ENCODE results near the gene GLS2.
"Not testable (repeated sequence)": the region's sequence is repeated elsewhere in the genome, so short reads cannot be mapped to it uniquely, and the experiment has no call there.

The GLS2 gene

DNA sequence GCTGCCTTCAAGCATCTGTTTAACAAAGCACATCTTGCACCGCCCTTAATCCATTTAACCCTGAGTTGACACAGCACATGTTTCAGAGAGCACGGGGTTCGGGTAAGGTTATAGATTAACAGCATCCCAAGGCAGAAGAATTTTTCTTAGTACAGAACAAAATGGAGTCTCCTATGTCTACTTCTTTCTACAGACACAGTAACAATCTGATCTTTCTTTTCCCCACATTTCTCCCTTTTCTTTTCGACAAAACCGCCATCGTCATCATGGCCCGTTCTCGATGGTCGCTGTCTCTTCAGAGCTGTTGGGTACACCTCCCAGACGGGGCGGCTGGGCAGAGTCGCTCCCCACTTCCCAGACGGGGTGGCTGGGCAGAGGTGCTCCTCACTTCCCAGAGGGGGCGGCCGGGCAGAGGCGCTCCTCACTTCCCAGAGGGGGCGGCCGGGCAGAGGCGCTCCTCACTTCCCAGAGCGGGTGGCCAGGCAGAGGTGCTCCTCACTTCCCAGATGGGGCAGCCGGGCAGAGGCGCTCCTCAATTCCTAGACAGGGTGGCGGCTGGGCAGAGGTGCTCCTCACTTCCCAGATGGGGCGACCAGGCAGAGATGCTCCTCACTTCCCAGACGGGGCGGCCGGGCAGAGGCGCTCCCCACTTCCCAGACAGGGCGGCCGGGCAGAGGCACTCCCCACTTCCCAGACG is 5.6 kb upstream of the GLS2 start:
- not testable (repeated sequence) for DNase-seq (ENCODE audit: low read depth, low spot score)

DNA sequence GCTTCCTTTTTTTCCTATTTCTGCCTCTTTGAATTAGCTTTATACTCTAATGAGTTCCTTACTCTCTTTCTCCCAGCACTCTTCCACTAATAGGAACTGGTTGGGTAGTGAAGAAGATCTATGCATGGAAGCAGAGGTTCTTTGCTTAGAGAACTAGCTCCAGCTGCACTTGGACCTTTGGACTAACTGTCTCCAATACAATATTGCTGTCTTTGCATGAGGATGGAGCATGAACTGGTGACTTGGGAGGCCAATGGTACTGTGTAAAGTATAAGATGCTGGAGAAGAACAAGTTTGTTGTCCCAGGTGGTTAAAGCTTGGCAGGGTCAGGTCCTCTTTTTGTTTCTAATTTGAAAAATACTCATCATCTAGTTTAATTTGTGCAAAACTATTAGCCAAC is 2.4 kb upstream of the GLS2 start:
- DNase-seq (ENCODE audit: low read depth, low spot score): no peak

DNA sequence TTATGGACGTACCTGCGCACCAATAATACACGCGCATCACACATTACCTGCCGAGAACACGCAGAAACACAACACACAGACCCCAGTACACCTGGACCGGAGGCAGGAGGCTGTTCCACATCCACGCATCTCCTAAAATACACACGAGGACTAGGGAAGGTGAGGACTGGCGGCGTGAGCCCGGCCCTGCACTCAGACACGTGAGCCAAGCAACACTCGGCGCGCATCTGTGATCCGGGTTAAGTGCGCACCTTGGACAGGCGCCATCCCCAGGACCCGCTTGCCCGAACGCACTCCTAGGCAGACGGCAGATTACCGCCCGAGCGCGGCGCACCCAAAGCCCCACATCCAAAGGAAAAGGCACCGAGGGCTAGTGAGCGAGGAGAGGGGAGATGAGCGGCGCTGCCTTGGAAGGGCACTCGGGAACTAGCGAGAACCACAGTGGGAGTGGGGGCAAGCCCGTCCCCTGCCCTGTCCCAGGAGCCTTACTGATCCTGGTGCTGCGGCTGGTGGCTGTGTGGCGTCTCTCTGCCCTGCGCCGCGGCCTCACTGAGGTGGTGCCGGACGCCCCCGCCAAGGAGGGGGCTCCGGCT is 417 bp downstream of the GLS2 start:
- no peak for DNase-seq (ENCODE audit: low read depth, low spot score)

DNA sequence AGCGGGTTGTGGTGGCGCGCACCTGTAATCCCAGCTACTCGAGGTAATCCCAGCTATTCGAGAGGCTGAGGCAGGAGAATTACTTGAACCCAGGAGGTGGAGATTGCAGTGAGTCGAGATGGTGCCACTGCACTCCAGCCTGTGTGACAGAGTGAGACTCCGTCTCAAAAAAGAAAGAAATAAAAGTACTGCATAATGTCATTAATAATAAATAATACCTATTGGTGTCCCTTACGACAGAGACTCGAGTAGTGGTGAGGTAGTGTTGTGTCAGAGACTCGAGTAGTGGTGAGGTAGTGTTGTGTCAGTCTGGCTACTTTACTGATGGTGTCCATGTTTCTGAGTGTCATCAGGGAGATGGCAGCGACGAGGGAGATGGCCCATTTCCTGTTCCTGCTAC is 1.3 kb downstream of the GLS2 start:
- DNase-seq (ENCODE audit: low read depth, low spot score): no peak

DNA sequence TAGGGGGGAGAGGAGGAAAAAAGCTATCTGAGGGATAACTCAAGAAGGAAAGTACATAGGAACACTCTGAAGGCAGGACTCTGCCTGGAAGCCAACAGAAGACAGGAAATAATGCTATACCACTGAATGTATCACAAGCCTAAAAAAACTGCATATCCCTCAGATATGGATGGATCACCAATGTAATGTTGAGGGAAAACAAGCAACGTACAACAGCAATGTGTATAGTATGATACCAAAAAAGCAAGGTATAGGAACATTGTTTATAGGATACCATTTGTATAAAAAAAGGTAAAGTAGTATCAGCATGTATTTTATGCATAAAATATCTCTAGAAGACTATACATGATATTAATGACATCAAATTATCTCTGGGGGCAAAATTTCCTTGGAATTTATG is 3.4 kb downstream of the GLS2 start:
- DNase-seq (ENCODE audit: low read depth, low spot score): no peak

DNA sequence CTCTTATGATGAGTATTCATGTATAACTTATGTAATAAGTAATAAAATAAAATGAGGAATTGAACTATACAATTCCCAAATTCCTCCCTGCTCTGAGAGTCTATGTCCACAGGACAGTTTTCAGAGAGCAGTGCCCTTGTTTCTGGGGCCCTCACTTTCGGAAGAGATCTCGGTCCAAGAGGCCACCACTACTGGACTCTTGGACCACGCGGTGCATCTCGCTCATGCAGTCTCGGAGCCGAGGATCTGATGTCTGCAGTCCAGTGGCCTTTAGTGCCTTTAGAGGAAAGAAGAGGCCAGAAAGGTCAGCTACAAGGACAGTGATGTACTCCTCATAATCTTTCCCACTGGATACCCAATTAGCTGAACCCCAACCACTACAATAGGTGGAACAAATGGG is 8.3 kb downstream of the GLS2 start:
- DNase-seq (ENCODE audit: low read depth, low spot score): no peak

DNA sequence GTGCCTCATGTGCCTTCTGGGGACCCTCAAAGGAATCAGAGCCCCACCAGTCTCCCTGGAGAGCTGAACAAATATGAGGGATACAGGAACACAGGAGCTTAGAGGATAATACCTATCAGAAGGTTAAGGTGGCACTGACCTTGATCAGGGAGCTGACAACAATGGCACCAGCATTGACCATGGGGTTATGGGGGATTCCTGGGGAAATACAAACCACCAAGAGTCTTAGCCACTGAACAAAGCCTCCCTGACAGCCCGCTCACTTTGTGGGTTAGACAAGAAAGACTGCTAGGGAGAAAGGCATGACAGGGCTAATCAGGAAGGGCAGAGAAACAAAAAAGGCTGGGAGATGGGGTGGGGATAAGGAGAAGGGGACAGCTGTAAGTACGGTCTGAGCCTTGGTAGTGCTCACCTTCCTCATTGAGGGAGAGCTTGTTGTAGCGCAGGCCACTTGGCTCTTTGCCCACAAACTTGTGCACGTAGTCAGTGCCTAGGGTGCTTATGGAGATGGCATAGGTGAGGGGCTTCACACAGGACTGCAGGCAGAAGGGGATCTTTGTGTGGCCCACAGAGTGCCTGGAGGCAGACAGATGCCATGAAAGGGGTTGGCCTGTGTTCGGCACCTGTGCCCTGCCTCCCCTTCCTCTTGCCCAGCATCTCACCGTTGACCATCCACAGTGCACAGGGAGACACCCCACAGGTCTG is 10.3 kb downstream of the GLS2 start:
- no peak for DNase-seq (ENCODE audit: low read depth, low spot score)

DNA sequence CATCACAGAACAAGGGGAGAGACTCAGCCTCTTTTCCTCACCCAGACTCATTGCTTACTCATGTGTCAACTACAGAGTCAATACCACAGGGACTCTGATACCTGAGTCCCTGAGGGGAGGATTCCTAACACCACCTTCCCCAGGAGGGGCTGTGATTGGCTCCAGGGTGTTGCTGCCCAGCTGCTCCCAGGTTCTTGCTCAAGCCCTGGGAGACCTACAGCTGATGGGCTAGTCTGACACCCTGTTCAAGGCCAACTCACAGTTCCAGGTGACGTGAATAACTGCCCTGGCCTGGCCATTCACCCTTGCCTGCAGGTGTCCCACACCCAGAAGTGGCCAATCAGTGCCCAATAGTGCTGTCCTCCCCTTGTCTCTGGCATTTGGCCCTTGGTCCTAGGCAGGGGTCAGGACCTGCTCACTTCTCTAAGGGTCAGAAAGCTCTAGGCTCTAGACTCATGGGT is 11.0 kb downstream of the GLS2 start:
- DNase-seq (ENCODE audit: low read depth, low spot score): no peak

DNA sequence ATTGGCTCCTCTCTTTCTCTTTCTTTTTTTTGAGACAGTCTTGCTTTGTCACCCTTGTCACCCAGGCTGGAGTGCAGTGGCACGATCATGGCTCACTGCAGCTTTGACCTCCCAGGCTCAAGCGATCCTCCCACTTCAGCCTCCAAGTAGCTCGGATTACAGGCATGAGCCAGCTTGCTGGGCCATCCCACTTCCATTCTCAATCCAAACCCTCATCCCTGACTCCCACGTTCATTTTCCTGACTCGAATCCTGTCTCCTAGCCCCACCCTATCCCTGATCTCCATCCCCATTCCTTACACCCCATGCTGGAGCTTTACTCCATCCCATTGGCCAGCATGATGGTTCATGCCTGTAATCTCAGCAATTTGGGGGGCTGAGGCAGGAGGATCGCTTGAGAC is 11.8 kb downstream of the GLS2 start:
- DNase-seq (ENCODE audit: low read depth, low spot score): no peak

DNA sequence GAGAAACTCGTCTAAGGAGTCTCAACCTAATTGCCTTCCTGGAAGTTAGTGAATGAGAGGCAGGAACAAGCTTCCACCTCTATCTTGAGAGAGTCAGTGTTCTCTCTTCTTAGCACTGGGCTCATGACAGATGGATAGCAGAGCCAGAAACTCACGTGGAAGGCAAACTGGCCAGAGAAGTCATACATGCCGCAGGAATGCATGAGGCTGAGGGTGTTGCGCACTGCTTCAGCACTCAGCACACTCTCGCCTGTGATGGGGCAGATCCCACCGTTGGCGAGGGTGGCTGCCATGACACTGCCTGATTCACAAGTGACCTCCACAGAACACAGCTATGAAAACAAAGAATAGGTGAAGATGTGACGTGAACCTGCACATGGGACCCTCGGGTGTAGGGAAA is 13.6 kb downstream of the GLS2 start:
- DNase-seq (ENCODE audit: low read depth, low spot score): no peak

DNA sequence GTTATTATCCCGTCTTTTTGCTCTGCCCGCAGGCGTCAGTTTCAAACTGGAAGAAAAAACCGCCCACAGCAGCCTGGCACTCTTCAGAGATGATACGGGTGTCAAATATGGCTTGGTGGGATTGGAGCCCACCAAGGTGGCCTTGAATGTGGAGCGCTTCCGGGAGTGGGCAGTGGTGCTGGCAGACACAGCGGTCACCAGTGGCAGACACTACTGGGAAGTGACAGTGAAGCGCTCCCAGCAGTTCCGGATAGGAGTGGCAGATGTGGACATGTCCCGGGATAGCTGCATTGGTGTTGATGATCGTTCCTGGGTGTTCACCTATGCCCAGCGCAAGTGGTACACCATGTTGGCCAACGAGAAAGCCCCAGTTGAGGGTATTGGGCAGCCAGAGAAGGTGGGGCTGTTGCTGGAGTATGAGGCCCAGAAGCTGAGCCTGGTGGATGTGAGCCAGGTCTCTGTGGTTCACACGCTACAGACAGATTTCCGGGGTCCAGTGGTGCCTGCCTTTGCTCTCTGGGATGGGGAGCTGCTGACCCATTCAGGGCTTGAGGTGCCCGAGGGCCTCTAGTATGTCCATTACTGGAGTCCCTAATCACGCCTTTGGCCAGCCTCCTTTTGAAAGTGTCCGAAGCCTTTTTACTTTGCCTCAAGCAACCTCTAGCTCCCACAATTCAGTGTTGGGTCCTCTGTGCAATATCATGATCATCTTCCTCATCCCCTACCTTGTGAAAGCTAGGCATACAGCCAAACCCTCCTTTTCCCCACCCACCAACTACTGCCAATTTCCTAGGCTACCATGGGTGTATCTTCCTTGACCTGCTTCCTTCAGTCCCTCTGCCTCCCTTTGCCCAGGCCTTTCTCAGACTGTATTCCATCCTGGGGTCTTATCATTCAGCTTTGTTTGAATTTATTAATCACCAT is 18.7 kb downstream of the GLS2 start:
- DNase-seq (ENCODE audit: low read depth, low spot score): no peak

DNA sequence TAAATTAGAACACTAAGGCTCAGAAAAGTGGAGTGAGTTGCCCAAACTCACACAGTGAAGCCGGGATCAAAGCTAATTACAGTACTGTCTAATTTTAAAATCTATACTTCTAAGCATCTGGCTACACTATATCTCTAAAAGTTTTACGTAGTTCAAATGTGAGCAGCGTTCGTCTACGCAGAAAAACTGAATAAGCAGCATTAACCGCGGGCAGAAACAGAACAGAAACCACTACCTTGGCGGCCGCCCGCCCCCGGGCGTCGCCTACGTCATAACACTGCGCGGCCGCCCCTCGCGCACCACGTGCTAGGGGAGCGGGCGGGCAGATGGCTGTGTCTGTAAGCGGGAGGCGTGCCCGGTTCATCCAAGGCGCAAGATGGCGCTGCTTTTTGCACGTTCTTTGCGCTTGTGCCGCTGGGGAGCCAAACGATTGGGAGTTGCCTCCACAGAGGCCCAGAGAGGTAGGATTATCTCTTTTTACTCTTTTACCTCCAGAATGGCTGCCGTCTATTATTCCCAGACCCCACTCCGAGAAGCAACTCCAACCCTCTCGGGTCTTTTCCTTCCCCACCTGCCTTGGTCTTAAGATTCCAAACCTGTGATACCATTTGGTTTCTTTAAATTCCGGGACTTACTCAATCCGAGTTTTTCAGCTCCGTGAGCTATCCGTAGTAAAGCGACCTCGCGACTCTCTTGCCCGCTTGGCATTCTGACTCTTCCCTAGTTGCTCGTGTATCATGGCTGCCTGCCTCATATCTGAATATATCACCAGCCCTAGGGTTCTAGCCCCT is 19.6 kb downstream of the GLS2 start, which contains the start of gene SPRYD4:
SPRYD4 (plus strand) TSS at position 363 of the 791 bp plus-strand sequence; CDS start at position 377, 14 bp downstream.
- DNase-seq (ENCODE audit: low read depth, low spot score): peak; percentile 80

DNA sequence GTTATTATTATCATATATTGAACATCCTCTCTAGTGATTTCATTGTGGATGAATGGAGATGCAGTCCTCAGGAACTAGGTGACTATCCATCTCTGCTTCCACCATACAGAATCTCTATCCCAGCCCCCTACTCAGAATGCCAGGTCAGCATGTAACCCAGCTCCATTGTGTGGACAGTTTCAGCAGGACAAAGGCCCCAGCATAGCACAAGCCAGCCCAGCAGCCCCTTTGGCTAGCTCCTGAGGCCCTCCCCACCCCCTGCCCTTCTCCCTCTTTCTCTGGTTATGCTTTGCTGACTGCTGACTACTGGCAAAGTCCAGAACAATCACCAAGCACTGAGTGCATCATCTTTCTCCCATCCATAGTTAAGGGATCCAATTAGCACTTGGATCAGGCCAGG is 25.4 kb downstream of the GLS2 start:
- no peak for DNase-seq (ENCODE audit: low read depth, low spot score)

DNA sequence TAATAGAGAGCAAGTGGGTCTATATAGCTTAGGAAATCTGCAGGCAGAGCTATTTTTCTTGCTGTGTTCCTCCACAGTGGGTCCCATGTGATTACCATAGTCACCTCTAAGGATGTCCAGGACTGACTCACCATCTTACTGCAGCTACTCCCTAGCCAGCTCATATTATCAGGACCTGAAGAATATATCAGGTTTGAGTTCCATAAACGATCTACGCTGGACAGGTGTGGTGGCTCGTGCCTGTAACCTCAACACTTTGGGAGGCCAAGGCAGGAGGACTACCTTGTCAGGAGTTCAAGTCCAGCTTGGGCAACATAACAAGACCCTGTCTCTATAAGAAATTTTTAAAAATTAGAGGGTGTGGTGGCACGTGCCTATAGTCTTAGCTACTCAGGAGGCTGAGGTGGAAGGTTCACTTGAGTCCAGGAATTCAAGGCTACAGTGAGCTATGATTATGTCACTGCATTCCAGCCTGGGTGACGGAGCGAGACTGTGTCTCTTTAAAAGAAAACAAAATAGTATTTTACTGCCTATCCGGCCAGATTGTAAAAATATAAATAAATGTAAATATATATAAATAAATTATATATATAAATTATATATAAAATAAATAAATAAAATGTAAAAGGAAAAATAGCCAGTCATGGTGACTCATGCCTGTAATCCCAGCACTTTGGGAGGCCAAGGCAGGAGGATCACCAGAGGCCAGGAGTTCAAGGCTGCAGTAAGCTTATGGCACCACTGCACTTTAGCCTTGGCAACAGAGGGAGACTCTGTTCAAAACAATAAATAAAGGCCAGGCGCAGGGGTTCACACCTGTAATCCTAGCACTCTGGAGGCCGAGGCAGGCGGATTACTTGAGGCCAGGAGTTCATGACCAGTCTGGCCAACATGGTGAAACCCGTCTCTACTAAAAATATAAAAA is 26.5 kb downstream of the GLS2 start:
- no peak for DNase-seq (ENCODE audit: low read depth, low spot score)

DNA sequence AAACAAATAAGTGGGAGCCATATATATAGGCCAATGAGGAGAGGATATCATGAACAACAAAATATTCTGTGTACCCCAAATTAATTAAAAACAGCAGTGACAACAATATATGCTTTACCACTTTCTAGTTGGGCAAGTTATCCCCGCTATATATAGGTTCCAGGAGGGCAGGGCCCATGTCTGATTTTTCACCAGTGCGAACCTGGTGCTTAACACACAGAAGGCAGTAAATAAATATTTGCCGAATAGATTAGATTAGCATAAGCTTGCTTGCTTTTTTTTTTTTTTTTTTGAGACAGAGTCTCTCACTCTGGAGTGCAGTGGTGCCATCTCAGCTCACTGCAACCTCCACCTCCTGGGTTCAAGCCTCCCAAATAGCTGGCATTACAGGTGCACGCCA is 30.1 kb downstream of the GLS2 start:
- no peak for DNase-seq (ENCODE audit: low read depth, low spot score)

DNA sequence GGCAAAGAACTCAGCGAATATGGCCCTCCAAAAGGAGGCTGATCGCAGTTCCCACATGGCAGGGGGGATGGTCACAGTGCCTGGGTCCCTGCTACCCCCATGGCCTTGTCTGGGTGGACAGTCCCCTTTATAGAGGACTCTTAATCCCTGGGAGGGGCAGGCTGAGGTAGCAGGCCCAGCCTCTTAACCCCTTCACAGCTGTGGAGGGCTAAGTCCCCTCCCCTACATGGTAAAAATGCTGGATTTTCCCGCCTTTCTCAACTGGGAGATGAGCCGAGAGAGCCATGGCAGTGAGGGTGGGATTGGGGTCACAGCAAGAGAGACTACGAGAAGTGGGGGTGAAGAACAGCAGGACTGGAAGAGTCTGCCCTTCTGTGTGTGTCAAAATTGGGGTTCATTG is 33.4 kb downstream of the GLS2 start, which contains the start of gene MIP:
MIP (minus strand) TSS at position 101 of the 400 bp plus-strand sequence; CDS start at position 57, 44 bp downstream.
- DNase-seq (ENCODE audit: low read depth, low spot score): no peak

DNA sequence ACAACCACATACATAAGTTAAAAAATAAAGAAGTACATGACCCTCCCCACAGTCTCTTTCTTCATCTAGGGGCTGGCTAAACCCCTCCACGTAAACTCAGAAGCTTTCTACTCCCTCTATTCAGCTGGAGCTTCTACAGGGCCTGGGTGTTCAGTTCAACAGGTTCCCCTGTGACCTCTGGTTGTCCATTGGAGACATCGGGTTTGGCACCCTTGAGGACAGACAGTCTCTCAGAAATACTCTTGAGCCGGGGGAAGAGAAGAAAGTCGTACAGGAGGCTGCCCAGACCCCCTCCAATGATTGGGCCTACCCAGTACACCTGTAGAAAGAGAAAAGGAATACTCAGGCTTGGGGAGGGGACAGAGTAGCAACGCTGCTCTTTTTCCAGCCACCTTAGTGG is 36.8 kb downstream of the GLS2 start:
- DNase-seq (ENCODE audit: low read depth, low spot score): no peak

DNA sequence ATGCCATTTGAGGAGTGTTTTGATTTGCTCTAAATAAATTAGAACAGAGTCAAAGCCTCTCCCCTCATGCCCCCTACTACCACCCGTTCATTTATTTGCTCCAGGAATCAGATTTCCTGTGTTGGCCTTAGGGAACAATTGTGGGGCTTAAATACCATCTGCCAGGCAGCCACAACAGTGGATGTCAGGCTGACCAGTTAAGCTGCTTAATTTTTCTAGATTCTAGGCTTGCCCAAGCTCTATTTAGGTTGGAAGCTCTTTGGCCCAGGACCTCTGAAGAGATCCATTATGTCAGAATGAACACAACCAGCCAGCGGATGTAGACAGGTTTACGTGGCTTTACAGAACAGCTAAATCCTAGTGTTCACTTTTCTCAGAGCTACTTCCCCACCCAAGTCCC is 37.7 kb downstream of the GLS2 start:
- no peak for DNase-seq (ENCODE audit: low read depth, low spot score)

DNA sequence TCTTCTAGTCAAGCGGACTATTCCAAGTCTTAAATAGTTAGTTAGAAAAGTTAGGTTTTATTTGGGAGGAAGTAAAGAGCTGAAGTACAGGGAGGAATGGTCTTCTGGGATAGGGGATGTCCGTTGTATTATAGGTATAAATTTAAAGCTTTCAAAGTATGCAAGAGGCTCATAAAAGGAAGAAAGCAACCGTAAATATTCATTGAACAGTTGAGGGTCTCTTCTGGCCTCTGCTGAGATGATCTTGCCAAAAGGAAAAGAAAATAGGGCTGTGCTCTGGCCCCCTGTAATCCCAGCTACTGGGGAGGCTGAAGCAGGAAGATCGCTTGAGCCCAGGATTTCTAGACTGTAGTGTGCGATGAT is 38.4 kb downstream of the GLS2 start:
- DNase-seq (ENCODE audit: low read depth, low spot score): no peak

Data from activated naive CD8-positive, alpha-beta T cell treated with anti-CD3 and anti-CD28 coated beads, Interleukin-2, amount 50 U/mL, for 16 hours (primary cell).